ENCODE data around the gene P2RY8.
"Not testable (repeated sequence)": the region's sequence is repeated elsewhere in the genome, so short reads cannot be mapped to it uniquely, and the experiment has no call there.

The P2RY8 gene

GRCh38 chrX:1542994-1543725, 6.2 kb upstream of the P2RY8 start:
- DNase-seq = no peak

- not testable (repeated sequence) for DNase-seq
Measured at GRCh38 chrX:1539146-1539545, 2.2 kb upstream of the P2RY8 start.

- not testable (repeated sequence) for DNase-seq
Measured at GRCh38 chrX:1537716-1538090, 718 bp upstream of the P2RY8 start.

GRCh38 chrX:1536712-1537030, 314 bp downstream of the P2RY8 start:
- DNase-seq = no peak

GRCh38 chrX:1535241-1536041, 1.5 kb downstream of the P2RY8 start:
- peak; percentile 60 for DNase-seq

- DNase-seq = peak; percentile 50
Measured at GRCh38 chrX:1534301-1535168, 2.5 kb downstream of the P2RY8 start.

- DNase-seq = no peak
Measured at GRCh38 chrX:1533058-1533457, 3.9 kb downstream of the P2RY8 start.

- DNase-seq = no peak
Measured at GRCh38 chrX:1531096-1531890, 5.7 kb downstream of the P2RY8 start.

- DNase-seq = no peak
Measured at GRCh38 chrX:1529756-1530155, 7.2 kb downstream of the P2RY8 start.

GRCh38 chrX:1529328-1529727, 7.7 kb downstream of the P2RY8 start:
- DNase-seq = no peak

- no peak for DNase-seq
Measured at GRCh38 chrX:1528884-1529203, 8.1 kb downstream of the P2RY8 start.

GRCh38 chrX:1528186-1528883, 8.7 kb downstream of the P2RY8 start:
- no peak for DNase-seq

- DNase-seq = no peak
Measured at GRCh38 chrX:1527457-1527856, 9.5 kb downstream of the P2RY8 start.

GRCh38 chrX:1526565-1526964, 10.4 kb downstream of the P2RY8 start:
- no peak for DNase-seq

- DNase-seq = no peak
Measured at GRCh38 chrX:1525583-1526355, 11.2 kb downstream of the P2RY8 start.

- no peak for DNase-seq
Measured at GRCh38 chrX:1524874-1525582, 12.0 kb downstream of the P2RY8 start.

GRCh38 chrX:1522905-1523304, 14.1 kb downstream of the P2RY8 start:
- DNase-seq = not testable (repeated sequence)

- DNase-seq = peak; percentile 66
Measured at GRCh38 chrX:1521459-1521956, 15.5 kb downstream of the P2RY8 start.

GRCh38 chrX:1520350-1520749, 16.6 kb downstream of the P2RY8 start:
- DNase-seq = no peak

- no peak for DNase-seq
Measured at GRCh38 chrX:1519022-1519497, 17.9 kb downstream of the P2RY8 start.
